ENCODE measurements around the gene DDX19B.
"Not testable (repeated sequence)": the region's sequence is repeated elsewhere in the genome, so short reads cannot be mapped to it uniquely, and the experiment has no call there.

The DDX19B gene

GRCh38 chr16:70306880-70307279 is 7.9 kb downstream of the DDX19B start:
- Histone ChIP-seq H3K9ac (ENCODE audit: low read depth in 1 of 2, low read length in 2 of 2) (no peak overlapping the region), H3K4me1 (ENCODE audit: control insufficient read depth in 1 of 2, insufficient read depth in 2 of 2, low read length in 2 of 2) (no peaks in the 10 kb centered on the region), H3K4me3 (ENCODE audit: low read depth in 1 of 2, low read length in 2 of 2) (no peak overlapping the region), H3K27me3 (ENCODE audit: control insufficient read depth in 1 of 2, insufficient read depth in 2 of 2, low read length in 2 of 2) (no peaks in the 10 kb centered on the region), H3K9me3 (ENCODE audit: control insufficient read depth in 1 of 2, low read length in 2 of 2) (no peaks in the 10 kb centered on the region), H3K36me3 (ENCODE audit: control insufficient read depth in 1 of 2, insufficient read depth in 2 of 2, low read length in 2 of 2) (no peaks in the 10 kb centered on the region), H3K27ac (ENCODE audit: low read depth, low read length) (no peak overlapping the region)

GRCh38 chr16:70307726-70308125 is 8.7 kb downstream of the DDX19B start:
- H3K36me3 ChIP-seq (ENCODE audit: control insufficient read depth in 1 of 2, insufficient read depth in 2 of 2, low read length in 2 of 2); H3K4me1 ChIP-seq (ENCODE audit: control insufficient read depth in 1 of 2, insufficient read depth in 2 of 2, low read length in 2 of 2); H3K9ac ChIP-seq (ENCODE audit: low read depth in 1 of 2, low read length in 2 of 2); H3K4me3 ChIP-seq (ENCODE audit: low read depth in 1 of 2, low read length in 2 of 2); H3K27ac ChIP-seq (ENCODE audit: low read depth, low read length); H3K9me3 ChIP-seq (ENCODE audit: control insufficient read depth in 1 of 2, low read length in 2 of 2); H3K27me3 ChIP-seq (ENCODE audit: control insufficient read depth in 1 of 2, insufficient read depth in 2 of 2, low read length in 2 of 2): not testable (repeated sequence)

GRCh38 chr16:70320121-70320520 is 21.1 kb downstream of the DDX19B start:
- peaks cover 0 to 50% of the 10 kb centered on the region in 2 donors for H3K36me3 ChIP-seq (ENCODE audit: control insufficient read depth in 1 of 2, insufficient read depth in 2 of 2, low read length in 2 of 2)
- no peak overlapping the region for H3K4me3 ChIP-seq (ENCODE audit: low read depth in 1 of 2, low read length in 2 of 2)
- H3K9me3 ChIP-seq (ENCODE audit: control insufficient read depth in 1 of 2, low read length in 2 of 2) = no peaks in the 10 kb centered on the region
- H3K27ac ChIP-seq (ENCODE audit: low read depth, low read length) = no peak overlapping the region
- H3K9ac ChIP-seq (ENCODE audit: low read depth in 1 of 2, low read length in 2 of 2) = no peak overlapping the region
- no peaks in the 10 kb centered on the region for H3K4me1 ChIP-seq (ENCODE audit: control insufficient read depth in 1 of 2, insufficient read depth in 2 of 2, low read length in 2 of 2)
- no peaks in the 10 kb centered on the region for H3K27me3 ChIP-seq (ENCODE audit: control insufficient read depth in 1 of 2, insufficient read depth in 2 of 2, low read length in 2 of 2)

GRCh38 chr16:70324998-70325747 is 26.2 kb downstream of the DDX19B start:
- H3K4me1 ChIP-seq (ENCODE audit: control insufficient read depth in 1 of 2, insufficient read depth in 2 of 2, low read length in 2 of 2) = no peaks in the 10 kb centered on the region
- H3K4me3 ChIP-seq (ENCODE audit: low read depth in 1 of 2, low read length in 2 of 2) = no peak overlapping the region
- H3K27ac ChIP-seq (ENCODE audit: low read depth, low read length) = no peak overlapping the region
- no peaks in the 10 kb centered on the region for H3K27me3 ChIP-seq (ENCODE audit: control insufficient read depth in 1 of 2, insufficient read depth in 2 of 2, low read length in 2 of 2)
- peaks cover 5 to 38% of the 10 kb centered on the region in 2 donors for H3K36me3 ChIP-seq (ENCODE audit: control insufficient read depth in 1 of 2, insufficient read depth in 2 of 2, low read length in 2 of 2)
- no peaks in the 10 kb centered on the region for H3K9me3 ChIP-seq (ENCODE audit: control insufficient read depth in 1 of 2, low read length in 2 of 2)
- no peak overlapping the region for H3K9ac ChIP-seq (ENCODE audit: low read depth in 1 of 2, low read length in 2 of 2)

GRCh38 chr16:70331091-70331490 is 32.1 kb downstream of the DDX19B start:
- H3K4me1 ChIP-seq (ENCODE audit: control insufficient read depth in 1 of 2, insufficient read depth in 2 of 2, low read length in 2 of 2) = no peaks in the 10 kb centered on the region
- no peaks in the 10 kb centered on the region for H3K27me3 ChIP-seq (ENCODE audit: control insufficient read depth in 1 of 2, insufficient read depth in 2 of 2, low read length in 2 of 2)
- H3K4me3 ChIP-seq (ENCODE audit: low read depth in 1 of 2, low read length in 2 of 2) = no peak overlapping the region
- H3K27ac ChIP-seq (ENCODE audit: low read depth, low read length) = no peak overlapping the region
- H3K9me3 ChIP-seq (ENCODE audit: control insufficient read depth in 1 of 2, low read length in 2 of 2) = no peaks in the 10 kb centered on the region
- H3K36me3 ChIP-seq (ENCODE audit: control insufficient read depth in 1 of 2, insufficient read depth in 2 of 2, low read length in 2 of 2) = peaks cover 20 to 45% of the 10 kb centered on the region in 2 donors
- no peak overlapping the region for H3K9ac ChIP-seq (ENCODE audit: low read depth in 1 of 2, low read length in 2 of 2)

GRCh38 chr16:70331588-70332358 is 32.8 kb downstream of the DDX19B start:
- Histone ChIP-seq H3K27ac (ENCODE audit: low read depth, low read length) (no peak overlapping the region), H3K9ac (ENCODE audit: low read depth in 1 of 2, low read length in 2 of 2) (no peak overlapping the region), H3K4me3 (ENCODE audit: low read depth in 1 of 2, low read length in 2 of 2) (no peak overlapping the region), H3K9me3 (ENCODE audit: control insufficient read depth in 1 of 2, low read length in 2 of 2) (no peaks in the 10 kb centered on the region), H3K4me1 (ENCODE audit: control insufficient read depth in 1 of 2, insufficient read depth in 2 of 2, low read length in 2 of 2) (no peaks in the 10 kb centered on the region), H3K27me3 (ENCODE audit: control insufficient read depth in 1 of 2, insufficient read depth in 2 of 2, low read length in 2 of 2) (no peaks in the 10 kb centered on the region), H3K36me3 (ENCODE audit: control insufficient read depth in 1 of 2, insufficient read depth in 2 of 2, low read length in 2 of 2) (peaks cover 20 to 45% of the 10 kb centered on the region in 2 donors)

GRCh38 chr16:70332728-70333127 is 33.7 kb downstream of the DDX19B start:
- not testable (repeated sequence) for H3K9me3 ChIP-seq (ENCODE audit: control insufficient read depth in 1 of 2, low read length in 2 of 2); H3K4me1 ChIP-seq (ENCODE audit: control insufficient read depth in 1 of 2, insufficient read depth in 2 of 2, low read length in 2 of 2); H3K9ac ChIP-seq (ENCODE audit: low read depth in 1 of 2, low read length in 2 of 2); H3K4me3 ChIP-seq (ENCODE audit: low read depth in 1 of 2, low read length in 2 of 2); H3K27ac ChIP-seq (ENCODE audit: low read depth, low read length); H3K27me3 ChIP-seq (ENCODE audit: control insufficient read depth in 1 of 2, insufficient read depth in 2 of 2, low read length in 2 of 2)
- peaks cover 20 to 45% of the 10 kb centered on the region in 2 donors for H3K36me3 ChIP-seq (ENCODE audit: control insufficient read depth in 1 of 2, insufficient read depth in 2 of 2, low read length in 2 of 2)

- no peaks in the 10 kb centered on the region for H3K4me1 ChIP-seq (ENCODE audit: control insufficient read depth in 1 of 2, insufficient read depth in 2 of 2, low read length in 2 of 2)
Measured at GRCh38 chr16:70337814-70338213, 38.8 kb downstream of the DDX19B start.

GRCh38 chr16:70341600-70341999 is 42.6 kb downstream of the DDX19B start:
- Histone ChIP-seq H3K9me3 (ENCODE audit: control insufficient read depth in 1 of 2, low read length in 2 of 2) (no peaks in the 10 kb centered on the region), H3K27ac (ENCODE audit: low read depth, low read length) (no peak overlapping the region), H3K27me3 (ENCODE audit: control insufficient read depth in 1 of 2, insufficient read depth in 2 of 2, low read length in 2 of 2) (no peaks in the 10 kb centered on the region), H3K4me3 (ENCODE audit: low read depth in 1 of 2, low read length in 2 of 2) (no peak overlapping the region), H3K9ac (ENCODE audit: low read depth in 1 of 2, low read length in 2 of 2) (no peak overlapping the region), H3K4me1 (ENCODE audit: control insufficient read depth in 1 of 2, insufficient read depth in 2 of 2, low read length in 2 of 2) (peaks cover 5 to 7% of the 10 kb centered on the region in 2 donors), H3K36me3 (ENCODE audit: control insufficient read depth in 1 of 2, insufficient read depth in 2 of 2, low read length in 2 of 2) (no peaks in the 10 kb centered on the region)

More at GRCh38 chr16:70337814-70338213, 38.8 kb downstream of the DDX19B start:
- Histone ChIP-seq H3K27ac (ENCODE audit: low read depth, low read length) (no peak overlapping the region), H3K9me3 (ENCODE audit: control insufficient read depth in 1 of 2, low read length in 2 of 2) (no peaks in the 10 kb centered on the region), H3K9ac (ENCODE audit: low read depth in 1 of 2, low read length in 2 of 2) (no peak overlapping the region), H3K4me3 (ENCODE audit: low read depth in 1 of 2, low read length in 2 of 2) (no peak overlapping the region), H3K27me3 (ENCODE audit: control insufficient read depth in 1 of 2, insufficient read depth in 2 of 2, low read length in 2 of 2) (no peaks in the 10 kb centered on the region), H3K36me3 (ENCODE audit: control insufficient read depth in 1 of 2, insufficient read depth in 2 of 2, low read length in 2 of 2) (peaks cover 16 to 22% of the 10 kb centered on the region in 2 donors)

- Histone ChIP-seq H3K4me1 (ENCODE audit: control insufficient read depth in 1 of 2, insufficient read depth in 2 of 2, low read length in 2 of 2) (peaks cover 5 to 8% of the 10 kb centered on the region in 2 donors), H3K9ac (ENCODE audit: low read depth in 1 of 2, low read length in 2 of 2) (no peak overlapping the region), H3K27ac (ENCODE audit: low read depth, low read length) (no peak overlapping the region), H3K9me3 (ENCODE audit: control insufficient read depth in 1 of 2, low read length in 2 of 2) (no peaks in the 10 kb centered on the region), H3K4me3 (ENCODE audit: low read depth in 1 of 2, low read length in 2 of 2) (no peak overlapping the region), H3K27me3 (ENCODE audit: control insufficient read depth in 1 of 2, insufficient read depth in 2 of 2, low read length in 2 of 2) (no peaks in the 10 kb centered on the region), H3K36me3 (ENCODE audit: control insufficient read depth in 1 of 2, insufficient read depth in 2 of 2, low read length in 2 of 2) (no peaks in the 10 kb centered on the region)
Measured at GRCh38 chr16:70342016-70342415, 43.0 kb downstream of the DDX19B start.
